PC-9 (cell line): ENCODE data around the gene SBNO1. TPM values are rescaled to one million over a fixed set of nuclear protein-coding genes. Genes with fewer than 3 reads are reported as not detected.

Source experiments
- BruUV-seq: library from RNA; stranded (reverse); fragments of 400-500 nt; replicated peaks from 2 replicates; lab custom pipeline; 2021; lab: Mats Ljungman, UMichigan
- CTCF ChIA-PET: fragments of 300-600 bp; sonication (Branson Sonifier 250); formaldehyde crosslinking; loops from one replicate; lab custom pipeline; 2022; ENCODE audit warnings: antibody characterized with exemption; lab: Charles Lee
- POLR2A ChIA-PET: fragments of 300-600 bp; sonication (Branson Sonifier 250); formaldehyde crosslinking; loops from one replicate; lab custom pipeline; 2022; ENCODE audit warnings: antibody characterized with exemption; ENCODE audit not compliant: unreplicated experiment; lab: Charles Lee
- DNase-seq, 2 experiments: peaks; one replicate each; pipeline versions ENCODE4 v3.0.0 to v3.0.0-alpha.2; 2015 to 2022; ENCODE audit warnings: mixed read lengths in 1 of 2
- H2AFZ ChIP-seq: fragments of 200-600 bp; sonication (generic); 2 replicates; pipeline ENCODE4 v1.8.1; 2017; ENCODE audit warnings: antibody characterized with exemption
- H3F3A ChIP-seq: fragments of 200-600 bp; sonication (generic); 2 replicates; pipeline ENCODE4 v1.8.1; 2017; ENCODE audit warnings: antibody characterized with exemption, mild to moderate bottlenecking, low read depth; ENCODE audit not compliant: insufficient read depth
- H3K27ac ChIP-seq: fragments of 200-600 bp; sonication (generic); 2 replicates; pipeline ENCODE4 v1.6.1; 2016; ENCODE audit warnings: mixed run types
- H3K27me3 ChIP-seq: fragments of 200-600 bp; sonication (generic); 2 replicates; pipeline ENCODE4 v1.6.1; 2016; ENCODE audit warnings: low read depth, mixed run types; ENCODE audit not compliant: insufficient read depth
- H3K36me3 ChIP-seq: fragments of 200-600 bp; sonication (generic); 2 replicates; pipeline ENCODE4 v1.6.1; 2016; ENCODE audit warnings: low read depth, mixed run types
- H3K4me1 ChIP-seq: fragments of 200-600 bp; sonication (generic); replicated peaks from 2 replicates; pipeline ENCODE4 v1.6.1; 2016; ENCODE audit warnings: mixed run types; ENCODE audit not compliant: insufficient read depth
- H3K4me2 ChIP-seq: fragments of 200-600 bp; sonication (generic); 2 replicates; pipeline ENCODE4 v1.6.1; 2017; ENCODE audit warnings: mixed run types
- H3K4me3 ChIP-seq: fragments of 200-600 bp; sonication (generic); 2 replicates; pipeline ENCODE4 v1.6.1; 2016; ENCODE audit warnings: mixed run types
- H3K79me2 ChIP-seq: fragments of 200-600 bp; sonication (generic); 2 replicates; pipeline ENCODE4 v1.6.1; 2017; ENCODE audit warnings: low read depth, mixed run types
- H3K9me2 ChIP-seq: fragments of 200-600 bp; sonication (generic); 2 replicates; pipeline ENCODE4 v1.8.1; 2017; ENCODE audit warnings: mild to moderate bottlenecking; ENCODE audit not compliant: insufficient read depth
- H3K9me3 ChIP-seq: fragments of 200-600 bp; sonication (generic); 2 replicates; pipeline ENCODE4 v1.8.1; 2016; ENCODE audit warnings: low read depth; ENCODE audit not compliant: insufficient read depth
- H4K20me1 ChIP-seq: fragments of 200-600 bp; sonication (generic); 2 replicates; pipeline ENCODE4 v1.8.1; 2017; ENCODE audit not compliant: insufficient read depth
- EZH2 ChIP-seq: fragments of 200-600 bp; sonication (generic); IDR thresholded peaks from 2 replicates; pipeline ENCODE4 v1.8.0; 2017; ENCODE audit warnings: antibody characterized with exemption, low read depth
- intact Hi-C: fragments of 100-400 bp; cut with micrococcal nuclease; formaldehyde crosslinking; loops from one replicate; pipeline ENCODE4 v1.10.0; 2022; ENCODE audit not compliant: unreplicated experiment
- total RNA-seq: library from RNA; stranded (reverse); gene quantifications from 2 replicates; pipeline ENCODE4 v1.2.3, GENCODE V29; 2021
- TF ChIP-seq, protein P1 (sequence below): fragments of 200-600 bp; sonication (generic); conservative IDR thresholded peaks from 2 replicates; pipeline ENCODE4 v1.6.1; 2017; ENCODE audit warnings: mixed run types, antibody characterized with exemption, mild to moderate bottlenecking, moderate library complexity

Gene SBNO1
- total RNA-seq, 1 experiment from 2014 or later, result 43.1 TPM

- intact Hi-C loops, result no loop called here
- Histone ChIP-seq H3K27me3 (no peaks in the 10 kb centered on the region), H3K9me2 (no peaks in the 10 kb centered on the region), H3K79me2 (peaks cover 47% of the 10 kb centered on the region), H3F3A (peaks cover 27% of the 10 kb centered on the region), H3K9me3 (no peaks in the 10 kb centered on the region), H3K4me1 (peaks cover 22% of the 10 kb centered on the region), H4K20me1 (no peaks in the 10 kb centered on the region; the same call in 1 of the 2 replicates), H3K27ac (no peak overlapping the region), H3K4me3 (peak overlapping the region; percentile 78; the same call in 1 of the 2 replicates), H2AFZ (no peak overlapping the region), H3K4me2 (peak overlapping the region; percentile 83), H3K36me3 (peaks cover 19% of the 10 kb centered on the region; the same call in 1 of the 2 replicates)
- no peak for TF ChIP-seq EZH2
- TF ChIP-seq, protein P1, sequence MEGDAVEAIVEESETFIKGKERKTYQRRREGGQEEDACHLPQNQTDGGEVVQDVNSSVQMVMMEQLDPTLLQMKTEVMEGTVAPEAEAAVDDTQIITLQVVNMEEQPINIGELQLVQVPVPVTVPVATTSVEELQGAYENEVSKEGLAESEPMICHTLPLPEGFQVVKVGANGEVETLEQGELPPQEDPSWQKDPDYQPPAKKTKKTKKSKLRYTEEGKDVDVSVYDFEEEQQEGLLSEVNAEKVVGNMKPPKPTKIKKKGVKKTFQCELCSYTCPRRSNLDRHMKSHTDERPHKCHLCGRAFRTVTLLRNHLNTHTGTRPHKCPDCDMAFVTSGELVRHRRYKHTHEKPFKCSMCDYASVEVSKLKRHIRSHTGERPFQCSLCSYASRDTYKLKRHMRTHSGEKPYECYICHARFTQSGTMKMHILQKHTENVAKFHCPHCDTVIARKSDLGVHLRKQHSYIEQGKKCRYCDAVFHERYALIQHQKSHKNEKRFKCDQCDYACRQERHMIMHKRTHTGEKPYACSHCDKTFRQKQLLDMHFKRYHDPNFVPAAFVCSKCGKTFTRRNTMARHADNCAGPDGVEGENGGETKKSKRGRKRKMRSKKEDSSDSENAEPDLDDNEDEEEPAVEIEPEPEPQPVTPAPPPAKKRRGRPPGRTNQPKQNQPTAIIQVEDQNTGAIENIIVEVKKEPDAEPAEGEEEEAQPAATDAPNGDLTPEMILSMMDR, result no peak
- DNase-seq, result no peak
- CTCF ChIA-PET, result interaction anchor here (0.7 kb wide), 1 partner anchor 47 kb away, joined by 3 read pairs; no protein-coding TSS in a partner anchor
- POLR2A ChIA-PET, result no interaction called here
- TSS peak; percentile 13 for BruUV-seq
These were observed 26.1 kb upstream of the SBNO1 start for GRCh38 chr12:123390498-123391426.

DNA sequence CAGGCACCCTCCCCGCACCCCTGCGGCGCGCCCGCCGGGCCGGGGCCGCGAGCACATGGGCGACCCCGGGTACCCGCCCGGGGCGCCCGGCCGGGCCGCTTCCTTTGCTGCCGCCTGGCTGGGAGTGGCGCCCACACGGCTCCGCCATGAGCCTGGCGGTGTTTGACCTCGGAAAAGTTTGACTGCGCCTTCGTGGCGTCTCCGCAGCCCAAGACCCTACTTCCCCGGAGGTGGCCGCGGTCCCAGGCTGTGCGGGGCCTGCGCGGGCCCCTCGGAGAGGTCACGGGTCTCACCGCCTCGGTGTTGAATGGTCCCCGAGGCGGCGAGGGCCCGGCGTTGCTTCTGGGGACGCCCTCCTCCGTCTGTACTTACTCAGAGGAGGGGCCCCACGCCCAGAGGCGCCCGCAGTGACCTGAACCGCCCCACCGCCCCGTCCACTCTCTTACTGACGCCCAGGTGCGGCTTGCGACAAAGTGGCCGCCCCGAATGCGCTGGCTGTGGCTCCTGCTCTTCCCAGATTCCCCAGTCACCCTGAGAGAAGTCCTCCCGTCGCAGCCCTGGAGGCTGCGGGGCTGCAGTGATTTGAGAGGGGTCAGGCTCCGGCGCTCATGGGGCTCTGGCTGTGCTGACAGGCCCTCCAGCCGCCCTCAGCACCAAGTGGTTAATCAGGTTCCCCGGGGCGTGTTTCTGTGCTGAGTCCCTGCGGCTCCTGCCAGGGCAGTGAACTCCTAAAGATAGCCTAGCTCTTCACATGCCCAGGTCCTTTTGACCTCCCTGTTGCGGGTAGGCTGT is 25.1 kb upstream of the SBNO1 start:
- DNase-seq, result peak; percentile 53 to 61
- Histone ChIP-seq H3K27me3 (no peaks in the 10 kb centered on the region), H3K9me2 (no peaks in the 10 kb centered on the region), H3K79me2 (peaks cover 58% of the 10 kb centered on the region), H4K20me1 (no peaks in the 10 kb centered on the region; the same call in 1 of the 2 replicates), H3F3A (peaks cover 36% of the 10 kb centered on the region), H3K4me3 (peak overlapping the region; percentile 78), H2AFZ (peak overlapping the region; percentile 87), H3K4me1 (peaks cover 30% of the 10 kb centered on the region), H3K9me3 (no peaks in the 10 kb centered on the region), H3K4me2 (peak overlapping the region; percentile 83), H3K36me3 (peaks cover 19% of the 10 kb centered on the region; the same call in 1 of the 2 replicates), H3K27ac (peak overlapping the region; percentile 37)
- TF ChIP-seq, protein P1, result no peak
- no peak for TF ChIP-seq EZH2
- POLR2A ChIA-PET, result no interaction called here
- CTCF ChIA-PET, result no interaction called here
- intact Hi-C loops, result loop anchor here (10.0 kb wide), 1 partner anchor 145 kb away; the partner anchor contains the start of gene RILPL1
- no TSS peak for BruUV-seq
